CD14-positive monocyte (primary cell): ENCODE measurements around the gene ITIH6. TPM values are rescaled to one million over a fixed set of nuclear protein-coding genes. Genes with fewer than 3 reads are reported as not detected.
"Not testable (repeated sequence)": the region's sequence is repeated elsewhere in the genome, so short reads cannot be mapped to it uniquely, and the experiment has no call there.

ENCODE experiments used
- DNase-seq, 3 donors: peaks; one replicate each; pipeline ENCODE4 v3.0.0-alpha.2; 2011 to 2022
- H2AFZ ChIP-seq: 2 replicates; pipeline ENCODE4 v1.6.0; 2012; ENCODE audit warnings: mild to moderate bottlenecking, low read depth, low read length, inconsistent platforms; ENCODE audit not compliant: insufficient read depth, poor library complexity, severe bottlenecking
- H3K27ac ChIP-seq, 2 donors: 1 replicate in 1 of 2; 2 replicates in 1 of 2; pipeline ENCODE4 v1.5.1; 2012 to 2013; ENCODE audit warnings: low read length in 2 of 2, control low read depth in 1 of 2, inconsistent platforms in 1 of 2, low read depth in 1 of 2, mild to moderate bottlenecking in 1 of 2
- H3K27me3 ChIP-seq, 2 donors: one replicate each; pipeline versions ENCODE4 v1.6.0 to v1.6.1; 2011 to 2013; ENCODE audit warnings: low read length in 2 of 2; ENCODE audit not compliant: control insufficient read depth in 2 of 2, insufficient read depth in 2 of 2
- H3K36me3 ChIP-seq, 2 donors: replicated peaks in 1 of 2; 1 replicate in 1 of 2; 2 replicates in 1 of 2; pipeline versions ENCODE4 v1.5.1 to v1.6.1; 2012 to 2013; ENCODE audit warnings: low read length in 2 of 2, control low read depth in 1 of 2, inconsistent platforms in 1 of 2, mild to moderate bottlenecking in 1 of 2; ENCODE audit not compliant: insufficient read depth in 2 of 2, control insufficient read depth in 1 of 2
- H3K4me1 ChIP-seq, 2 donors: 1 replicate in 1 of 2; 2 replicates in 1 of 2; pipeline versions ENCODE4 v1.5.1 to v1.6.1; 2012 to 2013; ENCODE audit warnings: low read length in 2 of 2, control low read depth in 1 of 2, inconsistent platforms in 1 of 2, mild to moderate bottlenecking in 1 of 2, moderate library complexity in 1 of 2; ENCODE audit not compliant: insufficient read depth in 2 of 2, control insufficient read depth in 1 of 2
- H3K4me2 ChIP-seq: replicated peaks from 2 replicates; pipeline ENCODE3; 2012; ENCODE audit warnings: low read length, moderate library complexity, mild to moderate bottlenecking; ENCODE audit not compliant: poor library complexity, severe bottlenecking; ENCODE audit errors: extremely low read depth
- H3K4me3 ChIP-seq, 3 experiments: fragments of 200-600 bp in 1 of 3; sonication (generic) in 1 of 3; replicated peaks in 1 of 3; 1 replicate in 2 of 3; 2 replicates in 1 of 3; pipeline ENCODE4 v1.5.1; 2011 to 2013; ENCODE audit warnings: low read length in 3 of 3, mild to moderate bottlenecking in 3 of 3, control low read depth in 2 of 3, low read depth in 2 of 3, inconsistent platforms in 1 of 3, moderate library complexity in 1 of 3
- H3K79me2 ChIP-seq: 2 replicates; pipeline ENCODE4 v1.6.0; 2012; ENCODE audit warnings: mild to moderate bottlenecking, control low read depth, inconsistent platforms, low read length, moderate library complexity; ENCODE audit not compliant: insufficient read depth
- H3K9ac ChIP-seq: 2 replicates; pipeline ENCODE4 v1.6.0; 2017; ENCODE audit warnings: low read length, mild to moderate bottlenecking; ENCODE audit not compliant: insufficient read depth, poor library complexity, severe bottlenecking
- H3K9me3 ChIP-seq, 2 donors: replicated peaks in 1 of 2; 1 replicate in 1 of 2; 2 replicates in 1 of 2; pipeline versions ENCODE4 v1.5.1 to v1.6.1; 2012 to 2013; ENCODE audit warnings: low read length in 2 of 2, control low read depth in 1 of 2; ENCODE audit not compliant: control insufficient read depth in 1 of 2, insufficient read depth in 1 of 2
- H4K20me1 ChIP-seq: 2 replicates; pipeline ENCODE4 v1.6.0; 2012; ENCODE audit warnings: mild to moderate bottlenecking, low read length, control low read depth, moderate library complexity; ENCODE audit not compliant: insufficient read depth
- H3K27ac Mint-ChIP-seq, 7 donors: one replicate each; pipeline ENCODE4 v1.8.0; 2020; ENCODE audit warnings: mild to moderate bottlenecking in 7 of 7, mixed read lengths in 7 of 7, moderate library complexity in 6 of 7, inconsistent platforms in 2 of 7
- H3K27me3 Mint-ChIP-seq, 3 donors: one replicate each; pipeline ENCODE4 v1.8.0; 2021 to 2022; ENCODE audit warnings: low read depth in 3 of 3, mild to moderate bottlenecking in 3 of 3, mixed read lengths in 3 of 3, moderate library complexity in 3 of 3, inconsistent platforms in 1 of 3
- H3K36me3 Mint-ChIP-seq, 2 donors: one replicate each; pipeline ENCODE4 v1.8.0; 2020; ENCODE audit warnings: mixed read lengths in 2 of 2, inconsistent platforms in 1 of 2, mild to moderate bottlenecking in 1 of 2
- H3K4me1 Mint-ChIP-seq: one replicate; pipeline ENCODE4 v1.8.0; 2020; ENCODE audit warnings: mild to moderate bottlenecking, mixed read lengths
- H3K4me3 Mint-ChIP-seq, 2 donors: one replicate each; pipeline ENCODE4 v1.8.0; 2020; ENCODE audit warnings: mild to moderate bottlenecking in 2 of 2, mixed read lengths in 2 of 2, moderate library complexity in 1 of 2
- H3K9me3 Mint-ChIP-seq, 7 donors: one replicate each; pipeline ENCODE4 v1.8.0; 2020 to 2022; ENCODE audit warnings: mixed read lengths in 7 of 7, mild to moderate bottlenecking in 6 of 7, moderate library complexity in 6 of 7, inconsistent platforms in 2 of 7
- CTCF ChIP-seq: fragments of 200-600 bp; IDR thresholded peaks from one replicate; pipeline ENCODE4 v1.8.0; 2022; ENCODE audit warnings: antibody characterized with exemption, mild to moderate bottlenecking
- WGBS: methylation state at CpG from one replicate; pipeline ENCODE4 v1.1.5; 2013; ENCODE audit warnings: missing lambda C conversion rate; ENCODE audit not compliant: insufficient coverage; 5-methylcytosine and 5-hydroxymethylcytosine counted together
- intact Hi-C, 2 donors: fragments of 100-400 bp; cut with micrococcal nuclease; formaldehyde crosslinking; loops; one replicate each; pipeline versions ENCODE4 v1.15.0 to v1.15.1; 2023
- polyA plus RNA-seq, 3 donors: library from polyadenylated mRNA; depleted of rRNA in 1 of 3; unstranded in 2 of 3; stranded (reverse) in 1 of 3; fragments of 300-500 nt in 2 of 3; fragments of >200 nt in 1 of 3; fragmentation: Illumina TruSeq in 2 of 3; gene quantifications; 1 replicate in 2 of 3; 2 replicates in 1 of 3; pipeline ENCODE4 v1.2.3, GENCODE V29; 2012 to 2021

Gene ITIH6
- polyA plus RNA-seq, 3 donors = not detected

- H3K4me1 Mint-ChIP-seq = no peaks in the 10 kb centered on the region
- no peak overlapping the region for H3K4me3 ChIP-seq
Observed at GRCh38 chrX:54794028-54794427, 4.0 kb downstream of the ITIH6 start.

GRCh38 chrX:54789405-54789804 lies 8.7 kb downstream of the ITIH6 start:
- H3K9ac ChIP-seq, H3K4me2 ChIP-seq, H3K4me3 Mint-ChIP-seq, H3K9me3 ChIP-seq, H3K27ac Mint-ChIP-seq, H3K36me3 Mint-ChIP-seq, intact Hi-C loops, H3K4me1 Mint-ChIP-seq, H4K20me1 ChIP-seq, H2AFZ ChIP-seq, H3K27ac ChIP-seq, H3K36me3 ChIP-seq, H3K27me3 ChIP-seq, H3K9me3 Mint-ChIP-seq, H3K4me3 ChIP-seq, H3K79me2 ChIP-seq, H3K27me3 Mint-ChIP-seq, DNase-seq, H3K4me1 ChIP-seq: not testable (repeated sequence)
- no CpG with 5 or more reads among the region's 5 CpGs for WGBS

More at GRCh38 chrX:54794028-54794427, 4.0 kb downstream of the ITIH6 start:
- Mint-ChIP-seq H3K9me3 (no peaks in the 10 kb centered on the region), H3K36me3 (no peaks in the 10 kb centered on the region), H3K27ac (no peak overlapping the region), H3K4me3 (no peak overlapping the region), H3K27me3 (peaks cover 0 to 3% (median 2%) of the 10 kb centered on the region in 3 donors)
- Histone ChIP-seq H3K27ac (no peak overlapping the region), H3K36me3 (no peaks in the 10 kb centered on the region), H3K9ac (no peak overlapping the region), H3K4me1 (no peaks in the 10 kb centered on the region), H3K27me3 (no peaks in the 10 kb centered on the region), H2AFZ (no peak overlapping the region), H4K20me1 (no peaks in the 10 kb centered on the region), H3K4me2 (no peak overlapping the region), H3K9me3 (no peaks in the 10 kb centered on the region), H3K79me2 (no peaks in the 10 kb centered on the region)
- no peak for TF ChIP-seq CTCF
- no CpG with 5 or more reads among the region's 1 CpG for WGBS
- no peak for DNase-seq
- intact Hi-C loops = no loop called here
